Cardiac muscle cell (in vitro differentiated cells and primary cell): ENCODE data around the gene TNIP2. TPM values are rescaled to one million over a fixed set of nuclear protein-coding genes. Genes with fewer than 3 reads are reported as not detected.
A peak's percentile ranks its signal among the peaks of the same experiment; 100 is the strongest.

Source experiments
- DNase-seq, 2 donors: peaks; one replicate each; pipeline versions ENCODE4 v3.0.0 to v3.0.0-alpha.2; 2010 to 2017; ENCODE audit warnings: low read depth in 1 of 2, low spot score in 1 of 2
- H3K27ac ChIP-seq: fragments of 200-600 bp; sonication (generic); 2 replicates; pipeline ENCODE4 v1.5.1; 2016
- H3K27me3 ChIP-seq: fragments of 200-600 bp; sonication (generic); 2 replicates; pipeline ENCODE4 v1.6.0; 2016; ENCODE audit warnings: control low read depth
- H3K36me3 ChIP-seq: fragments of 200-600 bp; sonication (generic); 2 replicates; pipeline ENCODE4 v1.5.1; 2016; ENCODE audit warnings: control low read depth
- H3K4me1 ChIP-seq: fragments of 200-600 bp; sonication (generic); 2 replicates; pipeline ENCODE4 v1.8.1; 2017; ENCODE audit warnings: low read depth, mild to moderate bottlenecking, mixed run types
- H3K4me3 ChIP-seq: fragments of 200-600 bp; sonication (generic); 2 replicates; pipeline ENCODE4 v1.5.1; 2016; ENCODE audit warnings: mild to moderate bottlenecking
- H3K9me3 ChIP-seq: fragments of 200-600 bp; sonication (generic); 2 replicates; pipeline ENCODE4 v1.5.1; 2017; ENCODE audit warnings: low read depth, mild to moderate bottlenecking, control low read depth
- polyA plus RNA-seq: library from polyadenylated mRNA; unstranded; fragments of >200 nt; fragmentation: Nextera tagmentation; extraction: Ambion mirVana; gene quantifications from 2 replicates; pipeline ENCODE4 v1.2.1, GENCODE V29; 2016
- total RNA-seq: library from RNA; depleted of rRNA; stranded (reverse); fragments of >200 nt; gene quantifications from 2 replicates; pipeline ENCODE4 v1.2.3, GENCODE V29; 2016
- TF ChIP-seq, protein P1 (sequence below): IDR thresholded peaks from 2 replicates; pipeline ENCODE4 v1.5.1; 2012; ENCODE audit warnings: low read depth, mild to moderate bottlenecking, low read length

The TNIP2 gene
- total and polyA plus RNA-seq, 2 experiments from 2014 or later = 32.7 to 58.5 TPM

DNA sequence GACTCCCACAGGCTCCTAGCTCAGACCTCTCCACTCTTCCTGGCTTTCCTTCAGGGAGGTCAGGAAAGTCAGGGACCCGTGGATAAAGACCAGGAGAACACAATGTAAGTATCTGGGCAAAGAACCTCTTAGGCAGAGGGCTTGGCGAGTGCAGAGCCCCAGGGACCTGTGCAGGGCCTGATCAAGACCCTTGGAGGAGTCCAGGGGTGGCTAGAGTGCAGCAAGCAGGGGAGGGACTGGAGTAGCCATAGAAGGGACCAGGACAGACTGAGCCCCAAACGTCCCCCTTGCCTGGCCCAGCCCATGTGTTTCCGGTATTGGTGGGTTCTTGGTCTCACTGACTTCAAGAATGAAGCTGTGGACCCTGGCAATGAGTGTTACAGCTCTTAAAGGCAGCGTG, 5.9 kb upstream of the TNIP2 start:
- Histone ChIP-seq H3K27me3 (no peaks in the 10 kb centered on the region), H3K36me3 (no peaks in the 10 kb centered on the region), H3K4me3 (no peak overlapping the region), H3K27ac (no peak overlapping the region), H3K9me3 (no peaks in the 10 kb centered on the region), H3K4me1 (no peaks in the 10 kb centered on the region)
- DNase-seq = no peak
- TF ChIP-seq, protein P1, sequence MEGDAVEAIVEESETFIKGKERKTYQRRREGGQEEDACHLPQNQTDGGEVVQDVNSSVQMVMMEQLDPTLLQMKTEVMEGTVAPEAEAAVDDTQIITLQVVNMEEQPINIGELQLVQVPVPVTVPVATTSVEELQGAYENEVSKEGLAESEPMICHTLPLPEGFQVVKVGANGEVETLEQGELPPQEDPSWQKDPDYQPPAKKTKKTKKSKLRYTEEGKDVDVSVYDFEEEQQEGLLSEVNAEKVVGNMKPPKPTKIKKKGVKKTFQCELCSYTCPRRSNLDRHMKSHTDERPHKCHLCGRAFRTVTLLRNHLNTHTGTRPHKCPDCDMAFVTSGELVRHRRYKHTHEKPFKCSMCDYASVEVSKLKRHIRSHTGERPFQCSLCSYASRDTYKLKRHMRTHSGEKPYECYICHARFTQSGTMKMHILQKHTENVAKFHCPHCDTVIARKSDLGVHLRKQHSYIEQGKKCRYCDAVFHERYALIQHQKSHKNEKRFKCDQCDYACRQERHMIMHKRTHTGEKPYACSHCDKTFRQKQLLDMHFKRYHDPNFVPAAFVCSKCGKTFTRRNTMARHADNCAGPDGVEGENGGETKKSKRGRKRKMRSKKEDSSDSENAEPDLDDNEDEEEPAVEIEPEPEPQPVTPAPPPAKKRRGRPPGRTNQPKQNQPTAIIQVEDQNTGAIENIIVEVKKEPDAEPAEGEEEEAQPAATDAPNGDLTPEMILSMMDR = no peak

DNA sequence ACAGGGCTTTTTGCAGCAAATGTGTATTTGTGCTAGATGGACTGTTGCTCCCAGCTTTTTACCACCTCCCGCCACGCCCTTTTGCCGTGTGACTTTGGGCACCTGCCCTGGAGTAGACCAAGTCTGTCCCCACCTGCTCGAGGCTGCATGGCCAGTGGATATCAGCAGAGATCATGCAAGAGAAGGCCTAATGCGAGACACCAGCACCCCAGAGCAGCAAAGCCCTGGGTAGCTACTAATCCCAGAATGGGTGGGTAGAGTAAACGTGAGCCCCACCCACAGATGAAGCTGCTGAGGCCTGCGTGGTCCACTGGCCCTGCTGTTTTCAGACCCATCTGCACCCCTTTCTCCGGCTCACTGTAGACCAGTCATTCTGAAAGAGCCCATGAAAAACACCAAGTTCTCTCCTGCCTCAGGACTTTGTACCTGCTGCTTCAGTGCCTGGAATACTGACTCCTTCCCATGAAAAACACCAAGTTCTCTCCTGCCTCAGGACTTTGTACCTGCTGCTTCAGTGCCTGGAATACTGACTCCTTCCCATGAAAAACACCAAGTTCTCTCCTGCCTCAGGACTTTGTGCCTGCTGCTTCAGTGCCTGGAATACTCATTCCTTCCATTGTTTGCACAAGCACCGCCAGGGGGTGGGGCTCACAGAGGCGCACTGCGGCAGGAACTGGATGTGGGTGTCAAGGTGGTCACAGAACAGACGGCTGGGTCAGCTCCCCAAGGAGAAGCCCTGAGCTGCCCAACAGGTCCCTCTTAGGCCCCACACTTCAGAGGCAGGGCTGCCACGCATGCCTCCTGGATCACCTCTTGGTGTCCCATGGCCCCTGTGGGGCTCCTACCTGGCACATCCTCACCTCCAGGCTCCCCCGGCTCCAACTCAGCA, 5.1 kb upstream of the TNIP2 start:
- no peaks in the 10 kb centered on the region for H3K36me3 ChIP-seq
- no peaks in the 10 kb centered on the region for H3K9me3 ChIP-seq
- DNase-seq = peak in 1 of 2 donors; percentile 21
- H3K4me3 ChIP-seq = no peak overlapping the region
- no peaks in the 10 kb centered on the region for H3K4me1 ChIP-seq
- TF ChIP-seq, protein P1 = no peak
- H3K27ac ChIP-seq = no peak overlapping the region
- no peaks in the 10 kb centered on the region for H3K27me3 ChIP-seq

DNA sequence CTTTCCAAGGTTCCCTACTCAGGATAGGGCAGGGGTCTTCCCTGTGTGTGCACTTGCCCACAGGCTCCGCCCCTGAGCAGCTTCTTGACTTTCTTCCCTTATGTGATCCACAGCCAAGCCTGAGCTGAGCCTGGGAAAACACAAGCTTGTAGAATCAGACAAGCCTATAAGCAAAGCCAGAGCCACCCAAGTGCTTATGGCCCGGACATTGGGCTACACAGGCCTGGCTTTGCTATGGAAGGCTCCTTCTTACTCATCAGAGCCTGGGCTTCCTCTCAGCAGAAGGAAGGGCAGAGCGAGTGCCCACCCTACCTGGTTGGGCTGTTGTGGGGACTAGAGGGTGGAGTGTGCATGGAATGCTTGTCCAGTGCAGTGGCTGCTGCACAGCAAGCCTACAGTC, 1.3 kb upstream of the TNIP2 start:
- no peak overlapping the region for H3K4me3 ChIP-seq
- H3K27ac ChIP-seq = no peak overlapping the region
- no peaks in the 10 kb centered on the region for H3K27me3 ChIP-seq
- TF ChIP-seq, protein P1 = no peak
- no peak for DNase-seq
- H3K36me3 ChIP-seq = no peaks in the 10 kb centered on the region
- H3K9me3 ChIP-seq = no peaks in the 10 kb centered on the region
- H3K4me1 ChIP-seq = peaks cover 5% of the 10 kb centered on the region

DNA sequence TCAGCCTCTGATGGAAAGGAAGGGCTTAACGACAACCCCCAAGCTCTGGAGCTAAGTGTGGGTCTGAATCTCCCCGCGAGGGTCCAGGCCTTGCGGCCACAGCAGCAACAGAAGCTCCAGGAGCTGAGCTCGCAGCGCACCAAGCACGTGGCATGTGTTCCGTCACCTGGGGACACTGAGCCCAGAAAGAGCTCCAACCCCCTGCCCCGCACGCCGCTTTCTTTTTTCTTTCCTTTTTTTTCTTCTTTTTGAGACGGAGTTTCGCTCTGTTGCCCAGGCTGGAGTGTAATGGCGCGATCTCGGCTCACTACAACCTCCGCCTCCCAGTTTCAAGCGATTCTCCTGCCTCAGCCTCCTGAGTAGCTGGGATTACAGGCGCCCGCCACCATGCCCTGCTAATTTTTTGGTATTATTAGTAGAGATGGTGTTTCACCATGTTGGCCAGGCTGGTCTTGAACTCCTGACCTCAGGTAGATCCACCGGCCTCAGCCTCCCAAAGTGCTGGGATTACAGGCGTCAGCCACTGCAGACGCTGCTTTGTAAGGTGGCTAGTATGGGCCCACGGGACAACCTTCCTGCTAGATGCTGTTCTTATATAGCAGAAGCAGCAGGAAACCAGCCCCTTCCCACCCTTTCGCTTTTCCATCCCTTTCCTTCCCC, 685 bp upstream of the TNIP2 start:
- TF ChIP-seq, protein P1 = no peak
- DNase-seq = no peak
- Histone ChIP-seq H3K36me3 (no peaks in the 10 kb centered on the region), H3K4me3 (peak overlapping the region; percentile 93), H3K27ac (no peak overlapping the region), H3K4me1 (peaks cover 5% of the 10 kb centered on the region), H3K27me3 (no peaks in the 10 kb centered on the region), H3K9me3 (no peaks in the 10 kb centered on the region)

DNA sequence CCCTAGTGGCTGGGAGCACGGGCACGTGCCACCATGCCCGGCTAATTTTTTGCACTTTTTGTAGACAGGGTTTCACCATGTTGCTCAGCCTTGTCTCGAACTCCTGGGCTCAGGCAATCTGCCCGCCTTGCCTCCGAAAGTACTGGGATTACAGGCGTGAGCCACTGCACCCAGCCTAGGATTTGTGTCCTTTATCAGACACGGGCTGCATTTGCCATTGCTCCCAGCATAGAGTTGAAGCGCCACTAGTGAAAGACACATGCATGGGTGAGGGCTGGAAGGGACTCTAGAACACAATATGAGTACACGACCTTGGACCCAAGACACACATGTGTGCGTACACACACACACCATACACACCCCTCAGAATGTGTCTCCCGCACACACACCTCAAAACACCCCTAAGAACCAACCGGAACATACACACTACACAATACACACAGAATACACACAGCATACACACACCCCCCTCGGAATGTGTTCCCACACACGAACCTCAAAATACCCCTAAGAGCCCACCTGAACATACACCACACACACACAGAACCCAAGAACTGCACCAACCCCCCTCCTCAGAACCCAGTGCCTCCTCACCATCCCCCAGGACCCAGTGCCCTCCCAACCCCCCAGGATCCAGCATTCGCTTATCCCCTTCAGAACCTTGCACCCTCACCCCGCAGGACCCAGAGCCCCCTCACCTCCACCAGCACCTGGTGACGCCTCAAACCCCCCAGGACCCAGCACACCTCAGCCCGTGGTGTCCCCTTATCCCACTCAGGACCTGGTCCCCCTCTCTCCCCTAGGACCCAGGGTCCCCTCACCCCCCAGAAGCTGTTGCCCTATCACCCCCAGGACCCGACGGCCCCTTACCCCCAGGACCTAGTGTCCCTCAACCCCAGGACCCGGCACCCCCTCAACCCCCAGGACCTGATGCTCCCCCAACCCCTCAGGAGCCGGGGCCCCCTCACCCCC, 1.0 kb downstream of the TNIP2 start:
- DNase-seq = no peak
- Histone ChIP-seq H3K27me3 (no peaks in the 10 kb centered on the region), H3K27ac (peak overlapping the region; percentile 59), H3K4me1 (peaks cover 19% of the 10 kb centered on the region), H3K4me3 (peak overlapping the region; percentile 93), H3K36me3 (no peaks in the 10 kb centered on the region), H3K9me3 (no peaks in the 10 kb centered on the region)
- TF ChIP-seq, protein P1 = no peak
